Right cardiac atrium (tissue), 5 donors: ENCODE results near the gene DNASE2. TPM values are rescaled to one million over a fixed set of nuclear protein-coding genes. Genes with fewer than 3 reads are reported as not detected.
A peak's percentile ranks its signal among the peaks of the same experiment; 100 is the strongest.

Experiments used
- ATAC-seq, 2 donors: fragments of 200-7000 bp; cut with Tn5 transposase; one replicate each; pipeline versions ENCODE4 v1.8.0 to v1.9.1; 2020; ENCODE audit warnings: moderate library complexity in 2 of 2, mild to moderate bottlenecking in 1 of 2
- DNase-seq, 3 donors: peaks; one replicate each; pipeline ENCODE4 v3.0.0-alpha.2; 2020
- H3K27ac ChIP-seq: one replicate; pipeline ENCODE4 v1.5.1; 2013; ENCODE audit warnings: mild to moderate bottlenecking, low read length, control low read depth, moderate library complexity
- H3K27me3 ChIP-seq: one replicate; pipeline ENCODE4 v1.6.1; 2013; ENCODE audit not compliant: control insufficient read depth, insufficient read depth
- H3K4me1 ChIP-seq: one replicate; pipeline ENCODE4 v1.6.1; 2013; ENCODE audit warnings: low read length; ENCODE audit not compliant: control insufficient read depth, insufficient read depth
- H3K4me3 ChIP-seq: one replicate; pipeline ENCODE4 v1.5.1; 2013; ENCODE audit warnings: low read length, control low read depth
- H3K9me3 ChIP-seq: one replicate; pipeline ENCODE4 v1.6.1; 2013; ENCODE audit warnings: low read length; ENCODE audit not compliant: control insufficient read depth
- whole genome bisulfite sequencing: extraction: QIAGEN DNeasy Blood & Tissue Kit; methylation state at CpG from one replicate; pipeline ENCODE4 v1.1.7; 2013; 5-methylcytosine and 5-hydroxymethylcytosine counted together
- intact Hi-C, 4 donors: fragments of 100-400 bp; cut with DNase I; formaldehyde crosslinking; loops; one replicate each; pipeline versions ENCODE4 v1.11.0 to v1.14.0; 2022 to 2023
- polyA plus RNA-seq: library from polyadenylated mRNA; stranded (reverse); fragments of 200-250 nt; gene quantifications from one replicate; pipeline ENCODE4 v1.2.3, GENCODE V29; 2013
- total RNA-seq, 4 donors: library from RNA; stranded (reverse); fragmentation: NEBNext Ultra II Directional; extraction: Animal tissue kit (Norgen Biotek cat#: 25700); gene quantifications; one replicate each; pipeline ENCODE4 v1.2.1, GENCODE V29; 2021
- donor health status: healthy with polysubstance abuse.
- donor health status: DM: no; HTN: yes; CAD: no.
- donor health status: DM: no; HTN: no; CAD: no.
- donor health status: DM: no; HTN: yes; CAD: no; lungs with severe emphysema.
- donor health status: DM: yes; HTN: yes; CAD: no.

Gene DNASE2
- total and polyA plus RNA-seq, 5 donors: 19.2 to 30.6 (median 23.6) TPM

GRCh38 chr19:12886651-12886968, 5.4 kb upstream of the DNASE2 start:
- Histone ChIP-seq H3K9me3 (peaks cover 2% of the 10 kb centered on the region), H3K27ac (no peak overlapping the region), H3K4me1 (peaks cover 2% of the 10 kb centered on the region), H3K4me3 (no peak overlapping the region), H3K27me3 (no peaks in the 10 kb centered on the region)
- DNase-seq (no peak), ATAC-seq (no peak)
- WGBS: 69% methylated on average over 5 of the region's 5 CpGs
- intact Hi-C loops: loop anchor here in 1 of 4 donors (10.0 kb wide), 1 partner anchor 78 kb away; the partner anchor contains the start of gene DAND5

GRCh38 chr19:12885749-12886650, 4.8 kb upstream of the DNASE2 start:
- Histone ChIP-seq H3K27ac (no peak overlapping the region), H3K4me3 (peak overlapping the region; percentile 2), H3K9me3 (peaks cover 2% of the 10 kb centered on the region), H3K4me1 (no peaks in the 10 kb centered on the region), H3K27me3 (no peaks in the 10 kb centered on the region)
- DNase-seq (no peak), ATAC-seq (no peak)
- WGBS: 3% methylated on average over 53 of the region's 53 CpGs
- intact Hi-C loops: loop anchor here in 1 of 4 donors (10.0 kb wide), 1 partner anchor 79 kb away; the partner anchor contains the start of gene DAND5

GRCh38 chr19:12884926-12885748, 3.9 kb upstream of the DNASE2 start:
- no peak overlapping the region for H3K27ac ChIP-seq
- 4% methylated on average over 73 of the region's 73 CpGs for whole genome bisulfite sequencing
- H3K4me1 ChIP-seq: no peaks in the 10 kb centered on the region
- DNase-seq (peak; percentile 59 to 87 (median 84)), ATAC-seq (peak; percentile 13 to 17)
- peaks cover 2% of the 10 kb centered on the region for H3K9me3 ChIP-seq
- intact Hi-C loops: loop anchor here in 1 of 4 donors (10.0 kb wide), 1 partner anchor 80 kb away; the partner anchor contains the start of gene DAND5
- H3K4me3 ChIP-seq: peak overlapping the region; percentile 2
- no peaks in the 10 kb centered on the region for H3K27me3 ChIP-seq

- Histone ChIP-seq H3K27ac (no peak overlapping the region), H3K4me3 (no peak overlapping the region), H3K27me3 (no peaks in the 10 kb centered on the region), H3K9me3 (peaks cover 2% of the 10 kb centered on the region), H3K4me1 (no peaks in the 10 kb centered on the region)
- intact Hi-C loops: loop anchor here in 1 of 4 donors (10.0 kb wide), 1 partner anchor 80 kb away; the partner anchor contains the start of gene DAND5
- 68% methylated on average over 12 of the region's 12 CpGs for WGBS
- ATAC-seq: no peak
- DNase-seq: no peak
Measured at GRCh38 chr19:12884627-12884925, 3.3 kb upstream of the DNASE2 start.

- H3K27ac ChIP-seq: no peak overlapping the region
- ATAC-seq: no peak
- H3K27me3 ChIP-seq: no peaks in the 10 kb centered on the region
- H3K4me1 ChIP-seq: no peaks in the 10 kb centered on the region
- WGBS: 88% methylated on average over 3 of the region's 3 CpGs
- no peak for DNase-seq
- H3K9me3 ChIP-seq: peaks cover 2% of the 10 kb centered on the region
- intact Hi-C loops: loop anchor here in 1 of 4 donors (10.0 kb wide), 1 partner anchor 81 kb away; the partner anchor contains the start of gene DAND5
- H3K4me3 ChIP-seq: no peak overlapping the region
Measured at GRCh38 chr19:12884202-12884601, 3.0 kb upstream of the DNASE2 start.

- WGBS: 89% methylated on average over 3 of the region's 3 CpGs
- Histone ChIP-seq H3K4me1 (no peaks in the 10 kb centered on the region), H3K27ac (no peak overlapping the region), H3K4me3 (no peak overlapping the region), H3K27me3 (no peaks in the 10 kb centered on the region), H3K9me3 (peaks cover 2% of the 10 kb centered on the region)
- intact Hi-C loops: loop anchor here in 1 of 4 donors (10.0 kb wide), 1 partner anchor 82 kb away; the partner anchor contains the start of gene DAND5
- no peak for DNase-seq
- ATAC-seq: no peak
Measured at GRCh38 chr19:12882589-12882988, 1.3 kb upstream of the DNASE2 start.

GRCh38 chr19:12880551-12881171, 588 bp downstream of the DNASE2 start:
- WGBS: 17% methylated on average over 29 of the region's 29 CpGs
- intact Hi-C loops: loop anchor here in 1 of 4 donors (10.0 kb wide), 1 partner anchor 84 kb away; the partner anchor contains the start of gene DAND5
- Histone ChIP-seq H3K4me1 (no peaks in the 10 kb centered on the region), H3K27me3 (no peaks in the 10 kb centered on the region), H3K27ac (peak overlapping the region; percentile 26), H3K9me3 (peaks cover 2% of the 10 kb centered on the region), H3K4me3 (peak overlapping the region; percentile 43)
- peak in 2 of 3 donors; percentile 77 for DNase-seq
- ATAC-seq: peak; percentile 41 to 47

- H3K4me3 ChIP-seq: no peak overlapping the region
Measured at GRCh38 chr19:12875086-12875485, 6.2 kb downstream of the DNASE2 start.

GRCh38 chr19:12873891-12874745, 7.1 kb downstream of the DNASE2 start:
- no peaks in the 10 kb centered on the region for H3K9me3 ChIP-seq
- no peak overlapping the region for H3K27ac ChIP-seq
- peak in 1 of 3 donors; percentile 68 for DNase-seq
- H3K4me1 ChIP-seq: no peaks in the 10 kb centered on the region
- no peaks in the 10 kb centered on the region for H3K27me3 ChIP-seq
- WGBS: 85% methylated on average over 86 of the region's 86 CpGs
- ATAC-seq: peak; percentile 6 to 20
- intact Hi-C loops: no loop called here
- no peak overlapping the region for H3K4me3 ChIP-seq

More at GRCh38 chr19:12875086-12875485, 6.2 kb downstream of the DNASE2 start:
- no peaks in the 10 kb centered on the region for H3K9me3 ChIP-seq
- WGBS: 92% methylated on average over 6 of the region's 6 CpGs
- H3K4me1 ChIP-seq: no peaks in the 10 kb centered on the region
- H3K27me3 ChIP-seq: no peaks in the 10 kb centered on the region
- intact Hi-C loops: no loop called here
- ATAC-seq (no peak), DNase-seq (no peak)
- no peak overlapping the region for H3K27ac ChIP-seq
